HepG2 (cell line): Measurements from ENCODE around the gene SQSTM1. TPM values are rescaled to one million over a fixed set of nuclear protein-coding genes. Genes with fewer than 3 reads are reported as not detected.

Experiments used
- AHDC1 ChIP-seq: sonication (generic); formaldehyde crosslinking; IDR thresholded peaks from 2 replicates; pipeline ENCODE4 v1.5.1; 2020; ENCODE audit warnings: mild to moderate bottlenecking, missing genetic modification reagents, borderline replicate concordance
- AHR ChIP-seq: IDR thresholded peaks from 2 replicates; pipeline ENCODE4 v1.6.1; 2018; ENCODE audit warnings: missing genetic modification reagents, missing compliant biosample characterization
- CBX1 ChIP-seq: IDR thresholded peaks from one replicate; pipeline ENCODE4 v1.6.1; 2016; ENCODE audit warnings: antibody characterized with exemption, low read depth
- CTCF ChIP-seq: sonication (generic); formaldehyde crosslinking; IDR thresholded peaks from 2 replicates; pipeline ENCODE4 v1.5.0; 2020; ENCODE audit warnings: mild to moderate bottlenecking, missing genetic modification reagents, moderate library complexity
- GFI1 ChIP-seq: sonication (generic); formaldehyde crosslinking; IDR thresholded peaks from 2 replicates; pipeline ENCODE4 v1.5.0; 2020; ENCODE audit warnings: missing genetic modification reagents, mild to moderate bottlenecking, borderline replicate concordance
- HMG20B ChIP-seq: conservative IDR thresholded peaks from 2 replicates; pipeline ENCODE4 v1.6.1; 2016; ENCODE audit warnings: missing genetic modification reagents, missing compliant biosample characterization
- HNRNPL ChIP-seq: fragments of 200-400 bp; formaldehyde crosslinking; IDR thresholded peaks from 2 replicates; pipeline ENCODE4 v1.6.1; 2017; ENCODE audit warnings: mild to moderate bottlenecking, low read depth, low read length
- KLF16 ChIP-seq, 2 experiments: sonication (generic) in 1 of 2; formaldehyde crosslinking in 1 of 2; IDR thresholded peaks; 2 replicates each; pipeline versions ENCODE4 v1.6.1 to v1.8.0; 2016 to 2023; ENCODE audit warnings: missing genetic modification reagents in 2 of 2, missing compliant biosample characterization in 1 of 2
- MTERF4 ChIP-seq: sonication (generic); formaldehyde crosslinking; IDR thresholded peaks from 2 replicates; pipeline ENCODE4 v1.8.0; 2023; ENCODE audit warnings: mild to moderate bottlenecking, missing genetic modification reagents
- NCOA5 ChIP-seq: sonication (generic); formaldehyde crosslinking; IDR thresholded peaks from 2 replicates; pipeline ENCODE4 v1.4.0; 2020; ENCODE audit warnings: missing genetic modification reagents
- ZBTB3 ChIP-seq: sonication (generic); formaldehyde crosslinking; IDR thresholded peaks from 2 replicates; pipeline ENCODE4 v1.4.0; 2020; ENCODE audit warnings: low read depth, mild to moderate bottlenecking, moderate library complexity, missing genetic modification reagents, borderline replicate concordance
- ZBTB7B ChIP-seq: sonication (generic); formaldehyde crosslinking; IDR thresholded peaks from 2 replicates; pipeline ENCODE4 v1.4.0; 2020; ENCODE audit warnings: missing genetic modification reagents
- ZNF224 ChIP-seq: sonication (generic); formaldehyde crosslinking; IDR thresholded peaks from 2 replicates; pipeline ENCODE4 v1.5.0; 2020; ENCODE audit warnings: mild to moderate bottlenecking, missing genetic modification reagents
- ZNF281 ChIP-seq: sonication (generic); formaldehyde crosslinking; IDR thresholded peaks from 2 replicates; pipeline ENCODE4 v1.4.0; 2020; ENCODE audit warnings: missing genetic modification reagents, borderline replicate concordance
- ZNF33A ChIP-seq: sonication (generic); formaldehyde crosslinking; IDR thresholded peaks from 2 replicates; pipeline ENCODE4 v1.5.1; 2020; ENCODE audit warnings: missing genetic modification reagents, mild to moderate bottlenecking, moderate library complexity, borderline replicate concordance
- ZNF776 ChIP-seq: sonication (generic); formaldehyde crosslinking; IDR thresholded peaks from 2 replicates; pipeline ENCODE4 v1.4.0; 2020; ENCODE audit warnings: mild to moderate bottlenecking, missing genetic modification reagents
- polyA plus RNA-seq, 8 experiments: library from polyadenylated mRNA; depleted of rRNA in 3 of 8; stranded (reverse) in 7 of 8; unstranded in 1 of 8; fragments of >200 nt; fragmentation: Illumina TruSeq in 4 of 8; extraction: Trizol in 4 of 8; gene quantifications; 2 replicates each; pipeline versions ENCODE4 v1.2.1 to v1.2.3, GENCODE V29; 2011 to 2016; ENCODE audit warnings: low read depth in 4 of 8, missing spikeins in 1 of 8, mixed read lengths in 1 of 8; ENCODE audit not compliant: insufficient read depth in 1 of 8
- total RNA-seq, 5 experiments: library from RNA; depleted of rRNA; stranded (reverse); fragments of >200 nt; fragmentation: Illumina TruSeq; extraction: Trizol; gene quantifications; 2 replicates each; pipeline ENCODE4 v1.2.3, GENCODE V29; 2016; ENCODE audit warnings: low read depth in 1 of 5

Gene SQSTM1
- total and polyA plus RNA-seq, 2 of the 13 experiments (the other 11 are each of a cell fraction or from before 2014, with no cell fraction given), result 90.9 to 160 TPM

- TF ChIP-seq ZNF281 (no peak), MTERF4 (no peak), AHDC1 (CRISPR knock-in tag) (no peak), NCOA5 (CRISPR knock-in tag) (no peak), GFI1 (CRISPR knock-in tag) (no peak), ZNF776 (CRISPR knock-in tag) (no peak), ZBTB3 (CRISPR knock-in tag) (no peak), AHR (CRISPR knock-in tag) (no peak), CTCF (CRISPR knock-in tag) (peak; percentile 75), ZBTB7B (CRISPR knock-in tag) (no peak), KLF16 (CRISPR knock-in tag; IDR thresholded peaks at IDR 0.05) (no peak), ZNF33A (CRISPR knock-in tag) (no peak), ZNF224 (no peak), HMG20B (CRISPR knock-in tag) (no peak), HNRNPL (no peak), CBX1 (no peak)
These were observed 19.1 kb upstream of the SQSTM1 start (continued) for GRCh38 chr5:179801304-179802206.
